Posterior cingulate gyrus (tissue), 11 donors: ENCODE measurements around the gene CDH13.

Experiments
- DNase-seq, 10 donors: peaks; one replicate each; pipeline versions ENCODE4 v3.0.0 to v3.0.0-alpha.2; 2020 to 2021; ENCODE audit warnings: mixed read lengths in 3 of 10
- intact Hi-C: fragments of 100-400 bp; cut with DNase I; formaldehyde crosslinking; loops from one replicate; pipeline ENCODE4 v1.15.1; 2023

The CDH13 gene

DNA sequence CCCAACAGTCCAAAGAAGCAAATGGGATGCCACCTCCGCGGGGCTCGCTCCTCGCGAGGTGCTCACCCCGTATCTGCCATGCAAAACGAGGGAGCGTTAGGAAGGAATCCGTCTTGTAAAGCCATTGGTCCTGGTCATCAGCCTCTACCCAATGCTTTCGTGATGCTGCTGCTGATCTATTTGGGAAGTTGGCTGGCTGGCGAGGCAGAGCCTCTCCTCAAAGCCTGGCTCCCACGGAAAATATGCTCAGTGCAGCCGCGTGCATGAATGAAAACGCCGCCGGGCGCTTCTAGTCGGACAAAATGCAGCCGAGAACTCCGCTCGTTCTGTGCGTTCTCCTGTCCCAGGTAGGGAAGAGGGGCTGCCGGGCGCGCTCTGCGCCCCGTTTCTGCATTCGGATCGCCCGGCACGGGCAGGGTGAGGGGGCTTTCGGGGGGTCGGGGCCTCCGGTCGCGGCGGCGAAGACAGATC lies at the start of gene CDH13:
Gene CDH13, plus strand, starts transcription at position 179 of the 471 bp plus-strand sequence.
- peak in 9 of 10 donors; percentile 33 to 93 (median 70) for DNase-seq
- intact Hi-C loops, result no loop called here

DNA sequence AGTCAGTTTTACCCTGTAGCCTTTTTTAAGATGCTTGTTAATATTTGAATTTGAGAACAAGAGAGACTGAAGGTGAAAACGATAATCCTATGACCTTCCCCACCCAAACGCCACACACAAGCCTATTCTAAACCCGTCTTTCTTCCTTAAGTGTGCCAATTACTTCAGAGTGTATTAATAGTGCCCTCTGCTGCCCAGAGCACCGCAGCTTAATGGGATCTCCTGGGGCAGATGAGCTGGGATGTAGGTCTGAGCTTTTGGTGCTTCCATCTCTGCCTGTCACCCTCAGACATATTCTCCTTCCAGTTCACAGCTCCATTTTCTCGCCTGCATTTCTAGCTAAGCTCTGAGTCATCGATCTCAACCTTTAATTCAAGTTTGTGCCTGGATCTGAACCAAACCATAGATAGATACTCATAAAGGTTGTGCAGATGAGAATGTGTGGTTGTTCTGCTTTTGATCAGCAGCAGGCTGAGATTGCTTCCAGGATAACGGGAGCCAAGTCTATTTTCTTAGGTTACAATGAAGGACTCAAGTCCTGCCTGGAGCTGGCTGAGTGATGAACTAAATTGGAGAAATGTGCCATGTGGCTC lies 46.4 kb upstream of the CDH13 start:
- intact Hi-C loops, result loop anchor here (2.0 to 10.0 kb wide), 3 partner anchors 136 to 318 kb away; no protein-coding TSS in a partner anchor
- DNase-seq, result peak in 6 of 10 donors; percentile 18 to 90 (median 58)

DNA sequence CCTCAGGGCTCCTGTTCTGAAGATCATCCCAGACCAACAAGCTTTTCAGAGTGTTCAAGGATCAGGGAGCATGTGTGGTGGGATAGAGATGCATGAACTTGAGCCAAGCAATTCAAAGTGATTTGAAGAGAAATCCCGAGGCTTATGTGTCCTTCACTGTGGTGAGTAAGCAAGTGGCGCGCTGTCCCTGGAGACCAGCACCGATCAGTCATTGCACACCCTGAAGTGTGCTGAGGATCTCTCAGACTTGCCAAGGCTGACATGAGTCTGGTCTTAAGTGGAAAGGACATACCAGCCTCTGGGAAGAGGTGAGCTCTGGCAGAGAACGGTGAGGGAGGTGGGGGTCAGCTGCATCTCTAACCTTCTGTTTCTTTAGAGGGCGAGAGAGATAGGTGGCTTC lies 43.8 kb upstream of the CDH13 start:
- intact Hi-C loops, result loop anchor here (10.0 kb wide), 1 partner anchor 138 kb away; no protein-coding TSS in a partner anchor
- no peak for DNase-seq

DNA sequence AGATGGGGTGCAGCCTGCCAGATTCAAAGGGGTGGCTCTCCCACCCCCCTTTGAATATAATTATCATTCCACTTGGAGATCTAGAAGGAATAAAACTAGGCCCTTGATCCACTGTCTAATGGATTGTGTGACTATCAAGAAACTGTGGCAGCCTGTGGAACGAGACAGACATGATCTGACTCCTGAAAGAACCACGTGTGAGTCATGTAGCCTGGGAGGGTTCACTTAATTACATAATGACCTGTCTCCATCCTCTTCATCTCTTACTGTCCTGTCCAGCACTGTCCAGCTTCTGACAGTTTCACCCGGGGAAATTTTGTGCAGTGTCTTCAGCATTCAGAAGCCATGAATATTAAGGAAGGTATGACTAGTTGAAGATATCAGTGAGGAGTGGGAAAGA lies 43.3 kb upstream of the CDH13 start:
- DNase-seq, result no peak
- intact Hi-C loops, result loop anchor here (10.0 kb wide), 1 partner anchor 139 kb away; no protein-coding TSS in a partner anchor

DNA sequence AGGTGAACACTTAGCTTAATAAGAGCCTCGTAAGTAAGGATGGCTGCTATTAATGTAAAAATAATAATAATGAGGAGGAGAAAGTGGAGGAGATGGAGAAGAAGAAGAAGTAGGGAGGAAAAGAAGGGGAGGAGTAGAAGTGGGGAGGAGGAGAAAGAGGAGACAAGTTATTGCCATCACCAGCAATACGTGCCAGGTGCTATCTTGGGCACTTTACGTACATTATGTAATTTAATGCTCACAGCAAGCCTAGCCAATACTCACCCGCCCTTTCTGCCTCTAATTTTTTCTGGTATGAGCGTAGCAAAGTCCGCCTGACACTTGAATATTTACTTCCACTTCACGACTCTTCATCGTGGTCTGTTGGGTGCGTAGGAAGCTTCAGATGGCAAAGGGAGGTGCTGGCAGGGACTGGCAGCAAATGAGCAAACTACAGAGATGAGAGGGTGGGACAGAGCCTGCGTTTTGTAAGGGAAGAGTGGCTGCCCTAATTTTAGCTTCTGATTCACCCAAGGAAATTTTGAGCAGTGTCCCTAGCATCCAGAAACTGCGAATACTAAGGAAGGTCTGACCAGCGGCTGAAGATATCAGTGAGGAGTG lies 42.1 kb upstream of the CDH13 start:
- DNase-seq, result peak in 4 of 10 donors; percentile 21 to 85 (median 52)
- intact Hi-C loops, result loop anchor here (10.0 kb wide), 1 partner anchor 140 kb away; no protein-coding TSS in a partner anchor

DNA sequence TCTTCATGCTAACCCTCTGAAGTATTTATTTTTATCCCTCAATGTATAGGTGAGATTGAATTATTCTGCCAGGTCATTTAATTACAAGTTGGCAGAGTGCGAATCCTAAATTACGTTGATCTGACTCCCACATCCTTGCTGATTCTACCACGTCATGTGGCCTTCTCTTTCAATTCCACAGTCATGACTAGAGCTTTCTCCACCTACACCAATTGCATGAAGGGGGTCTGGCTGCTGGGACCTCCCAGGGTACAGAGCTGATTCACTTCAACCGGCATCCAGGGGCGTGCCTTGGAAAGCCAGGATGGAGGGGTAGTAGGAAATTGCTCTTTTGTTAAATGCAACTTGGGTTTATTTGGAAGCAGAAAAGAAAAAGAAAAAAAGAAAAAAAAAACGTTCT lies 41.1 kb upstream of the CDH13 start:
- no peak for DNase-seq
- intact Hi-C loops, result loop anchor here (10.0 kb wide), 1 partner anchor 141 kb away; no protein-coding TSS in a partner anchor

DNA sequence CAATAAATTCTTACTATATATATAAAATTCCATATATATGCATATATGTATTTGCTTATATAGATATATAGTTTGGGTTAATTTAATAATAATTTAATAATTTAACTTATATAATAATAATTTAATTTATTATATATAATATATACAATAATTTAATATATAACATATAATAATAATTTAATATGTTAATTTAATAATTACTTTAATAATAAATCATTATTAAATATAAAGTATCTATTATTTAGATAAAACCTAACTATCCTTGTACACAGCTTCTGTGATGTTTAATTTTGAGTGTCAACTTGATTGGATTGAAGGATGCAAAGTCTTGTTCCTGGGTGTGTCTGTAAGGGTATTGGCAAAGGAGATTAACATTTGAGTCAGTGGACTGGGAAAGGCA lies 40.6 kb upstream of the CDH13 start:
- no peak for DNase-seq
- intact Hi-C loops, result loop anchor here (10.0 kb wide), 1 partner anchor 141 kb away; no protein-coding TSS in a partner anchor

DNA sequence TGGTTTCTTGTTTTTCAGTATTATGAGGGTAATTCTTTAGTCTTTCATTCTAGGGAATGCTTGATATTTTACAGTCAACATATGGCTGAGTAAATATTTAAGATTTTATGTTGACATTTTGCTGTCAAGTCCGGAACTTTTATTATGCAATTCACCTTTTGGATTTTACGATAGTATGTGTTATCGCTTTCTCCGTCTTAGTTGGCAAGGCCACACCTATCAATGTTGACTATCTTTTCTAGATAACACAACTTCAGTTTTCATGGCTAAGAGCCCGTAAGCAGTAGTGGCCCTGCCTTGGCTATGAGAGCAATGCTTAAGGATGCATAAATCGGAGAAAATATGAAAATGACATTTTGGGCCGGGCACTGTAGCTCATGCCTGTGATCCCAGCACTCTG lies 39.5 kb upstream of the CDH13 start:
- intact Hi-C loops, result loop anchor here (10.0 kb wide), 1 partner anchor 142 kb away; no protein-coding TSS in a partner anchor
- DNase-seq, result no peak

DNA sequence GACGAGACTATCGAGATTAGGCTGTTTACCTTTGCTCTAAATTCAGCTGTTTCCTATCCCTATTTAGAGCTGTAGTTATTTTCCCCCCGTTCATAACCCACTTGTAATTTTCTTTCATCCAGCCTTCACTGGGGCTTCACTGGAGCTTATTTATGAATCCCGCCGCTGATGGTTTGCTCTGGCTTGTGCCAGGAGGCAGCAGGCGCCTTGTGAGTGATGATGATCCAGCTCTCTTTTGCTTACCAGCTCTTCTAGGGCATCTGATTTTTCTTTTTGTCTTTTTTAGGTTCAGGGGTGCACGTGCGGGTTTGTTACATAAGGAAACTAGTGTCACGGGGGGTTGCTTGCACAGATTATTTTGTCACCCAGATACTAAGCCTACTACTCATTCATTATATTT lies 37.4 kb upstream of the CDH13 start:
- intact Hi-C loops, result loop anchor here (10.0 kb wide), 1 partner anchor 145 kb away; no protein-coding TSS in a partner anchor
- no peak for DNase-seq

DNA sequence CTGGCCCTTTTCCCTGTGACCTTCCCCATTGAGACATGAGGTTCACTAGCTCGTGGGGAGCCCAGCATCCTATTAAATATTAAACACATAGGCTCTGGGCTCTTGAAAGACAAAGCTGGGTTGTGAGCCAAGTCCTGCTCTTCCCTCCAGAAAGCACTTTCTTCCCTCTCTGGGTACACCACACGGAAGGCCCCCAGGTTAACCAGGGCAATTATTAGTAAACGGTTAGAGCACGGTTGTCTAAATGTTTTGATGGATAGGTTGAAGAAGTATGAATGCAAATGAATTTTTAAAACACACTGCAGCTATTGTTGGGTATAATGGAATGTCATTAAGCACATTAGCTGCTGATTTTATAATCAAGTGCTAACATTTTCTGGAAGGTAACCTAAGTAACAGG lies 32.7 kb upstream of the CDH13 start:
- intact Hi-C loops, result no loop called here
- no peak for DNase-seq

DNA sequence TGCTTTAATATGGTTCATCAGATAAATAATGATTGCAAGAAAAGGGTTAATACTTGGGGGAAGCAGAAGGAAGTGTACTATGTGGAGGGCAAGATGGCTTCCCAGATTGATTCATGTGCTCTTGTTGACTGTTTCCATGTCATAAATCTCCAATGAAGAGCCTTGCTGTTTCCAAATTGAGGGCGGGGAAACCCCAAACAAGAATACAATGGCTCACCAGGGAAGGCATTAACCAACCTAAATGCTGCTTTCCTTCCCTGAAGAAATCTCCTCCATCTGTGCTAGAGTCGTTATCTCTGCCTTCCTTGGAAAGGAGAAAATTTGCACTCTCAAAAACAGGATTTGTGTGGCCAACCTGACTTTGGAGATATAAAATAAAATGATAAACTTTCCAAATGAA lies 28.0 kb upstream of the CDH13 start:
- intact Hi-C loops, result no loop called here
- DNase-seq, result no peak

DNA sequence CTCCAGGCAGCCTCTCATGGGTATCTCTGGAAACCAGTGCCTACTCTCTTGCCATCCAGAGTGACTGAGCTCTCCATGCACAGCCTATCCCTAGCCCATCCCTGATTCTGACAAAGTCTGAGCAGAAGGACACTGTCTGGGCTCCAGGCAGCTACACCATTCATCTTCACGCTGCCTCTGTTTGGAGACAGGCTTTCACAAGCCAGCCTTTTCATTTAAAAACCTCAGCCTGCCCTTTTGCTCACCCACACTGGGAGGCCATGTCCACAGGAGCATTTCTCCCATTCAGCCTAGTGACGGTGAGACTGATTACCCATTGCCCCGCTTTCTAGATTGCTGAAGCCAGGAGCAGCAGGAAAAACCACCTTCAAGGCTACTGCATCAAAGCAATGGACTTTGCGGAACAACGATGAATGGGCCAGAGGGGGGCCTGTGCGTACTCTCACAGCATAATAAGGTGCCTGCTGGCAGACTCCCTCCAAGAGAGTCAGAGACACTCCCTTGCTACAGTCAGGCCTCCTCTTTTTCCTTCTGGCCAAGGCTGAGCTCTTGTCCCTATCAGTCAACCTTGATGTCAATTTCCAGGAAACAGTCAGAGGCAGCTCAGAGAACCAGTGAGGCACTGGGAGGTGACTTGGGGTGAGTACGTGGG lies 24.7 kb upstream of the CDH13 start:
- intact Hi-C loops, result no loop called here

DNA sequence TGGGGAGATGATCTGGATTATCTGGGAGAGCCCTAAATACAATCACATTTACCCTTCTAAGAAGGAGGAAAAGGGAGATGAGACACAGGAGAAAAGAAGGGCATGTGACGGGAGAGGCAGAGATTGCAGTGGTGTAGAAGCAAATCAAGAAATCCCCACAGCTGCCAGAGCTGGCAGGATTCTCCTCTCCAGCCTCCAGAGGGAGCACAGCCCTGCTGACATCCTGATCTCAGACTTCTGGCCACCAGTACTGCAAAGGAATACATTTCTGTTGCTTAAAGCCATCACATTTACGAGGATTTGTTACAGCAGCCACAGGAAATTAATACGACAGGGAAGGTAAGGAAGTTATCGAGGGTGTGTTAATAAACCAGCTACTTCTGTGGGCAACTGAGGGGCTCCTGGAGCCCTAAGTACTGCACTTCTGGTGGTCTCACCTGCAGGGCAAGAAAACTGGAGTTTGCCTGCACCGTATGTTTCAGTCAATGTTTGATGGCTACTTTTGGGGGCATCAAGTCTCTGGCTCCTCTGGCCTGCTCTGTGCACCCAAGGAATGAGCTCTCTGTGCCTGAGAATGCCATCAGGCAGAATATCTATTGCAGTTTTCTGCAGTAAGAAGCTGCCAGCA lies 22.9 kb upstream of the CDH13 start:
- DNase-seq, result peak in 8 of 10 donors; percentile 36 to 94 (median 62)
- intact Hi-C loops, result no loop called here

More for the DNA sequence above, 24.7 kb upstream of the CDH13 start:
- DNase-seq, result no peak

DNA sequence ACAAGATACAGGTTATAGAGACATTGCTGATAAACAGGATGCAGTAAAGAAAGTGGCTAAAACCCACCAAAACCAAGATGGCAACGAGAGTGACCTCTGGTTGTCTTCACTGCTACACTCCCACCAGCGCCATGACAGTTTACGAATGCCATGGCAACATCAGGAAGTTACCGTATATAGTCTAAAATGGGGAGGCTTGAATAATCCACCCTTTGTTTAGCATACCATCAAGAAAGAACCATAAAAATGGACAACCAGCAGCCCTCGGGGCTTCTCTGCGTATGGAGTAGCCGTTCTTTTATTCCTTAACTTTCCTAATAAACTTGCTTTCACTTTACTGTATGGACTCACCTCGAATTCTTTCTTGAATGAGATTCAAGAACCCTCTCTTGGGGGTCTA lies 21.7 kb upstream of the CDH13 start:
- intact Hi-C loops, result no loop called here
- DNase-seq, result no peak

DNA sequence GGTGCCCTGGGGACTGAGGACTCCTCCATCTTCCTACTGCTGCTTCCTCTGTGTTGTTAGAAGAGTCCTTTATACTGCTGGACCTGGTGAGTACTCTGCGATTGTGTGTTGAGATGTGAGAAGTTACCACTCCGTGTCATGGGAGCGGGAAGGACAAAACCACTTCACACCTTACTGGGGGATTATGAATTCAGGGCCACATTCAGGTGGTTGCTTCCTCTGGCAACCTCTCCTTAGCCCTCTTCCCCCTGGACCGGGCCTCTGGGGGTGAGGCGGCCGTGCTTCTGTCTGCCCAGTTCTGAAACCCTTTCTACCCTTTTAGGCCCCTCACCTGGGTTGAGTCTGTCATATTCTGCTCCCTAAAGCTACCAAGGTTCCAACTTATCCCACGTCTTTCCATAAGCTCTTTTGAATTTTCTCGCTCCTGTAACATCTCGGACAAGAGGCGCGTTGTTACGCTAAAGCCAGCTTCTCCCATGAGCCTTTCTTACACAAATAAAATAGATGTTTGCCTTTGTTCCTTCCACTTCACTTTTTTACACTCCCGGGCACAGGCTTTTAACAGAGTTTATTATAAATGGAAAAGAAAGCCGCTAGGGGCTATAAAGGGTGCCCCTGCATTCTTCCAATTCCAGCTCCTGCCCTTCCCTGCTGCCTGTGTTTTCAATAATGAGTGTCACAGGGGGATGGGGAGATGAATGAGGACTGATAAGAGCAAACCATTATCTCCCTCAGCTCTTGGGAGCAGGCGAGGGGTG lies 20.7 kb upstream of the CDH13 start:
- no peak for DNase-seq
- intact Hi-C loops, result no loop called here

DNA sequence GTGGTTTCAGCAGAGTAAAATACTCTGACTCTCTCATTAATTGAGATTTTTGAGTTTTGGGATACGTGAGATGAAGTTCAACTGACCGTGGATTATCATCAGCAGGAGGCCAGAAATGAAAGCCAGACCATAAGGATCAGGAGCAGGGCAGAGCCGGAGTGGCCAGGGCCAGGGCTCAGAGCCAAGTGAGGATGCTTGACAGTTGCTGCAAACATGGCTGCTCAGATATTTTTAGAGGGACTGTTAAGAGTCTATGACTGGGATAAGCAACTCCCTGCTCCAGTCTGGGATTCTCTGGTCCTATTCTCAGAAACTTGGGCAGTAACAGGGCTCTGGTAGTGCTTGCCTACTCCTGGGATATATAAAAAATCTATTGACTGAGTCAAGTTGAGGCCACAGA lies 17.6 kb upstream of the CDH13 start:
- intact Hi-C loops, result no loop called here
- no peak for DNase-seq

DNA sequence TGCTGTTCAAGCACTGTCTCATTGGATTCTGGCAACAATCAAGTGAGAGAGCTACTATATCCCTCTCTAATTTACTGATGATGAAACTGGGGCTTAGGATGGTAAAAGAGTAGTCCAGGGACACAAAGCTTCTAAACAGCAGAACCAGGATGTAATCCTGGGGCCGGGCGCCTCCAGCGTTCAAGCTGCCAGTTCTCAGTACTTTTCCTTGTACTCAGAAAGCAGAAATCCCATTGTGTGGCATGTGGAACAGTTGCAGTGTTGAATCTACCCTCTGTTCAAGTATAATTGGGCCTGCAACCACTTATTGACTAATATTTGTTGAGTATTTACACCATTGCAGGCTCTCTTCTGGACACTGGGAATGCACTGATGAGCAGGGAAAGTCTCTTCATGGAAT lies 14.5 kb upstream of the CDH13 start:
- intact Hi-C loops, result no loop called here
- no peak for DNase-seq

DNA sequence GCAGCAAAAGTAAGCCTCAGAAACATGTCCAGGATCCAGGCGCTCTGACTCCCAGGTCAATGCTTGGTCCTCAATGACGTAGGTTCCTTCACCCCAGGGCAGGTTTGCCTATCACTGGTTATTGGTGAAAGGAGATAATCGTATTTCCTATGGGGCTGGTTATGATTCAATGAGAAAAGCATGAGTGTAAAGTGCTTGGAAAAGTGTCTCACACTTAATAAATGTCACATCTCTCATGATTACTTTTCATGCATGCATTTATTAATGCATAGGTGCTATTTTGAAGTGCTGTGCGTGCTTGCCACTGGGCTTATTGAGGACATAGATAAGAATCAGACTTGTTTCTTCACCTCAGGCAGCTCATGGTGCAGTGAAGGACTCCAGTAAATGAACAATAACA lies 10.4 kb upstream of the CDH13 start:
- intact Hi-C loops, result no loop called here

DNA sequence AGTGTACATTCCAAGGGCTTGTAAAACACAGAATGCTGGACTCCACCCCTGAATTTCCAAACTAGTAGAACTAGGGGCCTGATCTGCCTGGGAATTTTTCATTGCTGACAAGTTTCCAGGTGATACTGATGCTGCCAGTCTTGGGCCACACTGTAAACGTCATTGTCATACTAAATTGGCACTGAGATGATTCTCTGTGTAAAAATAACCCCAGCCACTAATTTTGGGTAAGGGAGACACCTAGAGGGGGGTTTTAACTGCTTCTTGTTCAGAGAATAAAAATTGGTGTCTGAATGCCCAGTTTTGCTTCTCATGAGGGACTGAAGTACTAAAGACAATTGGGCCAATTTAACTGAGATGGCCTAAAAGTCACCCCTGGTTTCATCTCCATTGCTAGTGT lies 5.0 kb upstream of the CDH13 start:
- intact Hi-C loops, result no loop called here
- DNase-seq, result no peak

More for the DNA sequence above, 10.4 kb upstream of the CDH13 start:
- no peak for DNase-seq

DNA sequence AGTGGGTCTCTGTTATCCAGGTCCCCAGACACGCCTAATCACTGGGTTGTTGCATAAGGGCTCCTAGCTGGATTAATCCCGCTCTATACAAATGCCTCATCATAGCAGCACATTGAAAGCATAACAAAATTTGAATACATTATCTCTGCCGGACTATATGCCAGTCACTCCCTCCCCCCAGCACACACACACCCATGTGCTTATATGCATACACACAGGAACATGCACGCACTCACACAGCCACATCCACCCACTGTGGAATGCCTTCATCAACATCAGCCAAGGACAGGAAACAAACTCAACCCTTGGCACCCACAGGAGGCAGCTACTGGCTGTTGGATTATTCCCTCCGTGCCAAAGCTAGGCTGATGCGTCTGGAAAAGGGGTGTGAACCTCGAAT lies 3.5 kb upstream of the CDH13 start:
- intact Hi-C loops, result no loop called here
- DNase-seq, result no peak
